GM12872 (cell line): ENCODE measurements around the gene CRELD2.

Experiments
- CTCF ChIP-seq: IDR thresholded peaks from 3 replicates; pipeline ENCODE4 v1.5.1; 2011; ENCODE audit warnings: low read depth, mild to moderate bottlenecking, low read length, moderate library complexity; ENCODE audit not compliant: insufficient read depth

Gene CRELD2

DNA sequence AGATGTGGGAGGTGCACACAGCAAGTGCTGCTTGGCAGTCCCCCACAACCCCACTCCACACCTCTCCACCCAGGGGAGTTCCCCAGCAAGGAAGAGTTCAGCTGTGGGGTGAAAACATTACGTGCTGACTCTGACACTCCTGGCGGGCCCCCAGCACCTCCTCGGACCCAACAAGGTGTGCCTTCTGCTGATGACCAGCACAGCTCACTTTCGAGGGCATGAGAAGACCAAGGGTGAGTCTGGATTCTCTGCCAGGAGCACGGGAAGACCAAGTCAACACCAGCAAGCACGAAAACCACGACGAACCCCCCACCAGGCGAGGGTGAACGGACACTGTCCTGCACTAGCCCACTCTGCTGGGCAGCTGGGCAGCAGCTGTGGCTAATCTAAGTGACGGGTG lies 1.6 kb upstream of the CRELD2 start:
- TF ChIP-seq CTCF: no peak

- no peak for TF ChIP-seq CTCF
Observed at GRCh38 chr22:49918911-49919881, 762 bp downstream of the CRELD2 start.

GRCh38 chr22:49920859-49921258 lies 2.4 kb downstream of the CRELD2 start:
- TF ChIP-seq CTCF: no peak

- TF ChIP-seq CTCF: no peak
Observed at GRCh38 chr22:49921508-49922278, 3.3 kb downstream of the CRELD2 start.

DNA sequence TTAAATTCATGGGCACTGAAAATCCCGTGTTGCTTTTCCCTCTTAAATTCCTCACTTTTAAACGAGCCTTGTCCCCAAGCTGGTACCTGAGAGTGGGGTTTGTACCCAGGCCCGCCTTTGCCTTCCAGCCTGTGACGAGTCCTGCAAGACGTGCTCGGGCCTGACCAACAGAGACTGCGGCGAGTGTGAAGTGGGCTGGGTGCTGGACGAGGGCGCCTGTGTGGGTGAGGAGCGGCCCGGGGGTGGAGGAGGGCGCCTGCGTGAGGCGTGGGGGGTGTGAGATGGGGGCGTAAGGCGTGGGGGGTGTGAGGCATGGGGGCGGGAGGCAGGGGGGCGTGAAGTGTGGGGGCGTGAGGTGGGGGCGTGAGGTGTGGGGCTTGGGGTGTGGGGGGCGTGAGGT lies 4.0 kb downstream of the CRELD2 start:
- TF ChIP-seq CTCF: no peak

- TF ChIP-seq CTCF: no peak
Observed at GRCh38 chr22:49922926-49923325, 4.5 kb downstream of the CRELD2 start.

DNA sequence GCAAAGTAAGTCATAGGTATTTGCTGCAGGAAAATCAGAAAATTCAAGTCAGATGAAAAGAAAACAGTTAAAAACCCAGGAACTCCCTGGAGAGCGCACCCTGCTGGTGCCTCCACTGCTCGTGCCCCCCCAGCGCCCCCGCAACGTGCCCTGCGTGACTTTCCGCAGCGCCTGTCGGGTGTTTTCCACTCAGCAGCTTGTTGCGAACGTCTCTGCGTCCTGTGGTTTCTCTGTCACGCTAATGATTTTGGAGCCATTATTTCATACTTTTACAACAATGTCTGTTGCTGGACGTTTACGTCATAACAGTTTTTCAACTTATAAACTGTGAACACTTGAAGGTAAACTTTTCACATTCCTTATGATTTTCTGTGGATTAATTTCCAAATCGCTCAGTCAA lies 5.0 kb downstream of the CRELD2 start:
- TF ChIP-seq CTCF: peak; percentile 64
